Measurements from ENCODE around the gene SRRM5.

SRRM5 gene

GRCh38 chr19:43611788-43612187 is at the start of gene SRRM5:
Gene SRRM5 (plus strand): TSS chr19:43612088. CDS start chr19:43612122, 34 bp downstream.
- FAIRE-seq (no peak), DNase-seq (ENCODE audit: insufficient read length, low spot score) (no peak)
- TF ChIP-seq, protein P1, sequence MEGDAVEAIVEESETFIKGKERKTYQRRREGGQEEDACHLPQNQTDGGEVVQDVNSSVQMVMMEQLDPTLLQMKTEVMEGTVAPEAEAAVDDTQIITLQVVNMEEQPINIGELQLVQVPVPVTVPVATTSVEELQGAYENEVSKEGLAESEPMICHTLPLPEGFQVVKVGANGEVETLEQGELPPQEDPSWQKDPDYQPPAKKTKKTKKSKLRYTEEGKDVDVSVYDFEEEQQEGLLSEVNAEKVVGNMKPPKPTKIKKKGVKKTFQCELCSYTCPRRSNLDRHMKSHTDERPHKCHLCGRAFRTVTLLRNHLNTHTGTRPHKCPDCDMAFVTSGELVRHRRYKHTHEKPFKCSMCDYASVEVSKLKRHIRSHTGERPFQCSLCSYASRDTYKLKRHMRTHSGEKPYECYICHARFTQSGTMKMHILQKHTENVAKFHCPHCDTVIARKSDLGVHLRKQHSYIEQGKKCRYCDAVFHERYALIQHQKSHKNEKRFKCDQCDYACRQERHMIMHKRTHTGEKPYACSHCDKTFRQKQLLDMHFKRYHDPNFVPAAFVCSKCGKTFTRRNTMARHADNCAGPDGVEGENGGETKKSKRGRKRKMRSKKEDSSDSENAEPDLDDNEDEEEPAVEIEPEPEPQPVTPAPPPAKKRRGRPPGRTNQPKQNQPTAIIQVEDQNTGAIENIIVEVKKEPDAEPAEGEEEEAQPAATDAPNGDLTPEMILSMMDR (IDR thresholded peaks at IDR 0.05; ENCODE audit: insufficient read depth, missing control alignments): no peak

- DNase-seq (ENCODE audit: insufficient read length, low spot score) (no peak), FAIRE-seq (no peak)
- TF ChIP-seq, protein P1 (IDR thresholded peaks at IDR 0.05; ENCODE audit: insufficient read depth, missing control alignments): no peak
These were observed 49.6 kb upstream of the SRRM5 start for GRCh38 chr19:43562226-43562697.

DNA sequence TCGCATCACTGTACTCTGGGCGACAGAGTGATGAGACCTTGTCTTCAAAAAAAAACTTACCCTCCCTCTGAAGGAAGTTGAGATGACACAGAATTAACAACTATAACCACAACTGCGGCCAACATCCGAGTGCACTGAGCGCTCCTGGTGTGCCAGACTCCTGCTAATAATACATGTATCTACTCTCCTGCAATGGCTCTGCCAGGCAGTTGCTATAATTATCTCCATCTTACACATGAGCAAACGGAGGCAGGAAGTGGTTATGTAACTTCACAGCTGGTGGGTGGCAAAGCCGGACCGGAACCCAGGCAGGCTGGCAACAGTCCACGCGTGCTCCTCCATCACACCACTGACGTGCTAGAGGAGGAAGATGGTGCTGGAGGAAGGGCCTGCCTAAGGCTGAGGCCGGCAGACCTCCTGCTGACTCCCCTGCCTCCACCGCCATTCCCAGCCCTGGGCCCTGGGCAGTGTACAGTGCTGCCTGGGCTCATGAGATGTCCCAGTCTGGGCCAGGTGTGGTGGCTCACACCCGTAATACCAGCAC is 49.1 kb upstream of the SRRM5 start:
- no peak for FAIRE-seq
- TF ChIP-seq, protein P1 (IDR thresholded peaks at IDR 0.05; ENCODE audit: insufficient read depth, missing control alignments): no peak
- DNase-seq (ENCODE audit: insufficient read length, low spot score): no peak

GRCh38 chr19:43563816-43564457 is 48.0 kb upstream of the SRRM5 start:
- DNase-seq (ENCODE audit: insufficient read length, low spot score) (no peak), FAIRE-seq (no peak)
- TF ChIP-seq, protein P1 (IDR thresholded peaks at IDR 0.05; ENCODE audit: insufficient read depth, missing control alignments): no peak

- FAIRE-seq: no peak
- TF ChIP-seq, protein P1 (IDR thresholded peaks at IDR 0.05; ENCODE audit: insufficient read depth, missing control alignments): no peak
- DNase-seq (ENCODE audit: insufficient read length, low spot score): no peak
These were observed 47.1 kb upstream of the SRRM5 start for GRCh38 chr19:43564800-43565199.

GRCh38 chr19:43569657-43570056 is 42.2 kb upstream of the SRRM5 start:
- TF ChIP-seq, protein P1 (IDR thresholded peaks at IDR 0.05; ENCODE audit: insufficient read depth, missing control alignments): no peak
- FAIRE-seq (no peak), DNase-seq (ENCODE audit: insufficient read length, low spot score) (no peak)

- no peak for DNase-seq (ENCODE audit: insufficient read length, low spot score)
- FAIRE-seq: no peak
- TF ChIP-seq, protein P1 (IDR thresholded peaks at IDR 0.05; ENCODE audit: insufficient read depth, missing control alignments): no peak
These were observed 41.6 kb upstream of the SRRM5 start for GRCh38 chr19:43570174-43570791.

Measured in D721Med (cell line).